ENCODE data around the gene CCDC14.
"Not testable (repeated sequence)": the region's sequence is repeated elsewhere in the genome, so short reads cannot be mapped to it uniquely, and the experiment has no call there.

Gene CCDC14

DNA sequence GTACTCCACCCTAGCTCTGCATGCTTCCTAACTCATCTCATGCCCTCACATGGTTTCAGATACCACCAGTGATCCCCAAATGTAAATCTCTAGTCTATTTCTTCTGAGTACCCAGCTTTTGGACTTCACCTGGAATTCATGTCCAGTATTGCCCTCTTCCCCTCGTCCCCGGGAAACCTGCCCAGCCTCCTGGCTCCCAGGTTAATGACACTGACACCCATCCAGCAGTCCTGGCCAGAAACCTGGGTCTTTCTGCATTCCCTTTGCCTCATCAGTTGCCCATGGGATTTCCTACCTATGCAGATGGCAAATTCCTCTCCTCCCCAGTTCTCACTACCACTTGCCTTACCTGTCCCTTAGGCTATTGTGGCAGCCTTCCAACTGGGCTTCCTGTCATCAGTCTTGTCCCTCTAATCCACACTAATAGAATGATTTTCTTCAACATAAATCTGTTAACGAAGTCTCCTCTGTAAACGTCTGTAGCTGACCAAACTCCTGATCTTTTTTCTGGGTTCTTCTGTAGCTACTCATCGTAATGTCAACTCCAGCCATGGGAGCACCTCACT, 61.6 kb downstream of the CCDC14 start:
- no peak for DNase-seq (ENCODE audit: low spot score)

DNA sequence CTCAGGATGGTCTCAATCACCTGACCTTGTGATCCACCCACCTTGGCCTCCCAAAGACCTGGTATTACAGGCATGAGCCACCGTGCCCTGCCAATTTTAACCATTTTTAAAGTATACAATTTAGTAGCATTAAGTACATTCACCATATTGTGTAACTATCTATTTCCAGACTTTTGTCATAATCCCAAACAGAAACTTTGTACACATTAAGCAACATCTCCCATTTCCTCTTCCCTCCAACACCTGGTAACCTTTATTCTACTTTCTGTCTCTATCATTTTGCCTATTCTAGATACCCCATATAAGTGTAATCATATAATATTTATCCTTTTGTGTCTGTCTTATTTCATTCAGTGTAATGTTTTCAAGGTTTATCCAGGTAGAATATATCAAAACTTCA, 68.0 kb downstream of the CCDC14 start:
- no peak for DNase-seq (ENCODE audit: low spot score)

DNA sequence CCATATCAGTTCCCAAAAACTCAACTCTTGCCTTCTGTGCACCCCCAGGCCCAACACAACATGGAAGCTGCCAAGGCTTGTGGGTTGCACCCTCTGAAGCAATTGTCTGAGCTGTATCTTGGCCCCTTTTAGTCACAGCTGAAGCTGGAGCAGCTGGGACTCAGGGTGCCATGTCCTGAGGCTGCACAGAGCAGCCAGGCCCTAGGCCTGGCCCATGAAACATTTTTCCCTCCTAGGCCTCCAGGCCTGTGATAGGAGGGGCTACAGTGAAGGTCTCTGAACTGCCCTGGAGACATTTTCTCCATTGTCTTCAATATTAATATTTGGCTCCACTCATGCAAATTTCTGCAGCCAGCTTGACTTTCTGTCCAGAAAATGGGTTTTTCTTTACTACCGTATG, 68.8 kb downstream of the CCDC14 start:
- no peak for DNase-seq (ENCODE audit: low spot score)

DNA sequence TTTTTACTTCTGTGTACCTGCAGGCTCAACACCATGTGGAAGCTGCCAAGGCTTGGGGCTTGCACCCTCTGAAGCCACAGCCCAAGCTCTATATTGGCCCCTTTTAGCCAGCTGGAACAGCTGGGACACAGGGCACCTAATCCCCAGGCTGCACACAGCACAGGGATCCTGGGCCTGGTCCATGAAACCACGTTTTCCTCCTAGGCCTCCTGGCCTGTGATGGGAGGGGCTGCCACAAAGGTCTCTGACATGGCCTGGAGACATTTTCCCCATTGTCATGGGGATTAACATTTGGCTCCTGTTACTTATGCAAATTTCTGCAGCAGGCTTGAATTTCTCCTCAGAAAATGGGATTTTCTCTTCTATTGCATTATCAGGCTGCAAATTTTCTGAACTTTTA, 70.0 kb downstream of the CCDC14 start:
- not testable (repeated sequence) for DNase-seq (ENCODE audit: low spot score)

DNA sequence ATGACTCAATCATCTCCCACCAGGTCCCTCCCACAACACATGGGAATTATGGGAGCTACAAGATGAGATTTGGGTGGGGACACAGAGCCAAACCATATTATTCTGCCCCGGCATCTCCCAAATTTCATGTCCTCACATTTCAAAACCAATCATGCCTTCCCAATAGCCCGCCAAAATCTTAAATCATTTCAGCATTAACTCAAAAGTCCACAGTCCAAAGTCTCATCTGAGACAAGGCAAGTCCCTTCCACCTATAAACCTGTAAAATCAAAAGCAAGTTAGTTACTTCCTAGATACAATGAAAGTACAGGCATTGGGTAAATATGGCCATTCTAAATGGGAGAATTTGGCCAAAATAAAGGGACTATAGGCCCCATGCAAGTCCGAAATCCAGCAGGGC, 70.9 kb downstream of the CCDC14 start:
- DNase-seq (ENCODE audit: low spot score), result not testable (repeated sequence)

DNA sequence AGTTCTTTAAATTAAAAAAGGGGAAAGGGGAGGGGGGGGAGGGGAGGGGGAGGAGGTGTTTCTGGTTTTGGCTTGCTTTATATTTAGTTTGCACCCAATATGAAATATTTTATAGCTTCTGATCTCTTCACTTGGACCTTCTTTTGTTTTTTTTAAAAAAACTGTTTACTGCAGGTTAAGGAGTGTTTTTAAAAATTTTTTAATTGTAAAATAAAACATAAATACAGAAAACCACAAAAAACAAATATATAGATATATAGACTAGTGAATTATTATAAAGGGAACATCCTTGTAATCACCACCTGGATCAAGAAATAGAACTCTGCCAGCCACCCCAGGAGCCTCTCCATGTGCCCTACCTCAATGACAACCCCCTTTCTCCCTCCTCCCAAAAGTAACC, 76.0 kb downstream of the CCDC14 start:
- DNase-seq (ENCODE audit: low spot score), result no peak

DNA sequence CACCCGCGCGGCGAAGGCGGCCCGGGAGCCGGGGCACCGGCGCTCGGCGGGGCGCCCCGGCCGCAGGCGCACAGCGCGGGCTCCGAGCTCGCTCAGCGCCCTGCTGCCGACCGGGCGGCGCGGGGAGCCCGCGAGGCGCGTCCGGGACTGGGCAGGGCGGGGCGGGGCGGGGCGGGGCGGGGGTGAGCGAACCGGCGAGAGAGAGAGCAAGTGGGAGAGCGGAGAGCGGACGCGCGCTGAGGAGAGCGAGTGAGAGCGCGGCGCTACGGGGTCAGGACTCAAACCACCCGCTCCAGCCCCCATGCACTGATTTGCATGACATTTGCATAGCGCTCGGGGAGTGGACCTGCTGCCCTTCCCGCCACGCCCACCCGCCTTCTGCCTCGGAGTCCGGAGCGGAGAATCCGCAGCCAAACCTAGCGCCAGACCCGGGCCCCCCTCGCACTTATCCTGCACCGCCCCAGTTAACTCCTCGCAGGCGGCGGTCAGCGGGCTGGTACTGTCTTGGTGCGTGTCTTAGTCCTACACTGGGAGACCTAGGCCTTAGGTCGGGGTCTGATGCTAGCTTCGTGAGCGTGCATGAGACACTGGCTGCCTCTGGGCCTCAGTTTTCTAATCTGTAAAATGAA, 76.7 kb downstream of the CCDC14 start, which contains the start of gene MYLK:
Gene MYLK, minus strand, starts transcription at position 130 of the 629 bp plus-strand sequence. CDS start 90,491 bp downstream, outside the sequence.
- no peak for DNase-seq (ENCODE audit: low spot score)

DNA sequence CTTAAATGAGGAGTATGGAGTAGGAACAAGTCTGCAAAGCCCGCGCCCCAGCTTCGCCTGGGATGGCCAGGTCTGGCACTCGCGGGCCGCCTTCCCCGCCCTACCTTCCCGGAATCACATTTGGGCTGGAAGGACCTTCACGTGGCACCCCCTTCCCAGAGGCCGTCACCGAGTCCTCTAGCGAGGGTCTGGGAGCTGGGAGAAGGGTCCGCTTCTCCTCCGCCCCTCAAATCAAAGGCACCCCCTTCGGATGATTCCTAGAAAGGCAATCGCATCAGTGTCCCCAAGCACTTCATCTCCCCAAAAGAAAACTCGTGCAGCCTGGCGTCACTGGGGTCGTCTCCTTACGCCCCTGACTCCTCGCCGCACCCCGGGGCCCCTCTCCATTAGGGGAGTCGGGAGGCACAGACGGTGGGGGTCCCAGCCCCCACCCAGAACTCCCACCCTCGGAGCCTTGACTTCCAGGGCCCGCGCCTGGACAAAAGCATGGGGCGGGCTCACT, 77.3 kb downstream of the CCDC14 start:
- DNase-seq (ENCODE audit: low spot score), result no peak

DNA sequence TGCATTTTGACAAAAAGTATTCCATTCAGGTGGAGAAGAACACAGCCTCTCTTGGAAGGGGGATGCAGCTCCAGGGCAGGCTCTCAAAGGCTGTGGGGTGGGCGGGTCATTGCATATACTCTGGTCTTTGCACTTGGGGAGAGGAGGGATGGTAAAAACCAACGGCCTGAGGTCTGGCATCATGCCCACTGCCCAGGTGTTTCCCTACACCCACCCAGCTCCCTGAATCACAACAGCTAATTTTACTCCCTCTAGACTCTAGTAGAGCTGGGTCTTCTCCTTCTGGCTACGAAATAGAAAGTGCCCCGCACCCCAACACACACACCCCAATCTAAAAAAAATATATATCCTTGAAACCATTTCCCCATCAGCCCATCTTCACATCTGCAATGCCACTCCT, 77.9 kb downstream of the CCDC14 start:
- no peak for DNase-seq (ENCODE audit: low spot score)

DNA sequence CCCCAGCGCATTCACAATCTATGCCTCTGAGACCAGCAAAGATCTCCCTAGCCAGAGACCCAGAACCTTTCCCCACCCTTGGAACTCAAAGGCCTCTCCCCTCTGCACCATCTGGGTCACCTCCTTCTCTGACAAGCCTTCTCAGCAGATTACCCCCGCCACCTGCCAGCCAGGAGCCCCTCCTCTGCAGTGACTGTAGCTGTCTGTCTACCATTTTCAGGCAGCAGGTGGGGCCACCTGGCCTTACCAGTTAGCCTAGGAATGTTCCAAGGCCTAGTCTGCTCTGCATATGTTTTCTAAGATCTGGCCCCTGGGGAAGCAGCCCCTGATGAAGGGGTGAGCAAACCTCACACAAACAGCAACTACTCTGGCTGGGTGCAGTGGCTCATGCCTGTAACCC, 79.3 kb downstream of the CCDC14 start:
- no peak for DNase-seq (ENCODE audit: low spot score)

DNA sequence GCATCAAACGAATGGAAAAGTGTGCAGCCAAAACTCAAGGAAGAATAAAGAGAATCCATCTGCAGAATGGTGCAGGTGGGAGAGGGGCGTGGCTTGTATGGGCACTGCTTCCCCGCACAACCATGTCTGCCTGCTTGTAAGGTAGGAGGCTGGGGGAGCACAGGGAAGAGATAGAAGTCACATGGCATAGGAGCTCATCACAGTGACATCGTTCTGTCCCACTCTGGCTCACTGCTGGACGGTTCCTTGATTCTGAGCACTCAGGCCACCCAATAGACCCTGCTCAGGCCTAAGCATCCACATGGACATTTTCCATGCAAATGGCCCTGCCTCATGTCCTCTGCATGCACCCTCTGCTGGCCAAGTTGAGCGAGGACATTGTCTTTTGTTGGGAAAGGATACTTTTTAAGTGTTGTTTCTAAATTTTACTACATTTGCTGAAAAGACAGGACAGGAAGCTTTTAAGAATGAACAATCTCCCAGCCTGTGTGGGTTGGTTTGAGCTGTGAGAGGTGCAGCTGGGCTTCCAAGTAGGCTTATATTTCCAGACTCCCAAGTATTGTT, 79.9 kb downstream of the CCDC14 start:
- peak; percentile 41 for DNase-seq (ENCODE audit: low spot score)

DNA sequence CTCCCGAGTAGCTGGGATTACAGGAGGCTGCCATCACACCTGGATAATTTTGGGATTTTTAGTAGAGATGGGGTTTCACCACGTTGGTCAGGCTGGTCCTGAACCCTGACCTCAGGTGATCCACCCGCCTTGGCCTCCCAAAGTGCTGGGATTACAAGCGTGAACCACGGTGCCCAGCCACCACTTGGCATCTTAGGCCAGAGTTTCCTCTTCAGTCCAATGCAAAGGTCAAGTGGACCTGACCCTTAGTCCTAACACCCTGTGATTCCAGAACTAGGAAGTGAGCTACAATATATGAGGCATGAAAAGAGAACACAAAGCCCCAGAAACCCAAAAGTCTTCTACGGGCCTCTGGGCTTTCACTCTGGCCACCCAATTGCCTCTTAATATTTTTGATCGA, 82.2 kb downstream of the CCDC14 start:
- DNase-seq (ENCODE audit: low spot score), result no peak

DNA sequence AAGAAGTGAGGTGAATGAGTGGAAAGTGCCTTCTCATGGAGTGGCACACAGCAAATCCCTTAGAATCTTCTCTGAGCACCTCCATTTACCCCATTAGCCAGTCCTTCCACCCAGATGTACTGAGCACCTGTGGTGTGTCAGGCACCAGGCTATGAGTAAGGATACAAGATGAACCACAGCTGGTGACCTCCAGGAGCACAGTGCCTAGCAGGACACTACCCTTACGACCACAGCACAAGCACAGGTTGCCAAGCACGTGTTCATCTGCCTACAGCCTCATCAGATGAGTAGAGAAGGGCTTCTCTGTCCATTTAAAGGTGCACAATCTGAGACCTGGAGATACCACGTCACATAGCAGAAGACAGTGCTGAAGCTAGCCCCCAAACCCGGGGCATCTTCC, 83.1 kb downstream of the CCDC14 start:
- DNase-seq (ENCODE audit: low spot score), result no peak

DNA sequence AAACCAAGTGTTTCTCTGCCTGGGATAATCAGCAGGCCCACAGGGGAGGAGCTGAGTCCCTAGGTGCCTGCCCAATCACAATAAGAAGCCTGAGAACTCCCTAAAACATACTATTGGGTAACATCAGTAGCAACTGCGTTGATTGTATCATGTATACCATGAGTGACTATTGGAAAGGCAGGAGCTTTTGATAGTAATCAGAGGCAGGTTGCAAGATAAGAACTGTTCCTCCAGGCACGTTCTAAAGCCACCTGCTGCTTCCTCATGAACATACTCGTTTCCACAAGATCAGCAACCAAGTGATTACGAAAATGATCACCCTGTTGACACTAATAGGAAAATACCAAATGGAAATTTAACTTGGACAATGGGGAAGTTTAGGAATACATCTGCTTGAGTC, 83.6 kb downstream of the CCDC14 start:
- no peak for DNase-seq (ENCODE audit: low spot score)

DNA sequence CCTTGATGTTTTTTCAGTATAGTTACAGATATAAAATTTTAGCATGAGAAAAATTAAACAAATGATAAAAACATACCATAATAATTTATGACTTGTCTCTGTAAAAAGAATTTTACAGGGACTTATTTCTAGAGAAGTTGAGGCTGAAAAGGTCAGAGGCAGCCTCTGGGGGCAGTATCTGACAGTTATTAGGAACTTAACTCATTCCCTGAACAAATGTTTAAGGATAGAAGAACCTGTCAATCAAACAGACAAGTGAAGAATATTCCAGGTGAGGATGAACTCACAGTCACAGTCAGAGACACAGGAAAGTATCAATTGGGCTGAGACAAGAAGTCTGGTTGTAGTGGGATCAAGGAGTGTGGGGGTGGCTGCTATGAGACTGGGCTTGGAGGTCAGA, 84.2 kb downstream of the CCDC14 start:
- DNase-seq (ENCODE audit: low spot score), result no peak

DNA sequence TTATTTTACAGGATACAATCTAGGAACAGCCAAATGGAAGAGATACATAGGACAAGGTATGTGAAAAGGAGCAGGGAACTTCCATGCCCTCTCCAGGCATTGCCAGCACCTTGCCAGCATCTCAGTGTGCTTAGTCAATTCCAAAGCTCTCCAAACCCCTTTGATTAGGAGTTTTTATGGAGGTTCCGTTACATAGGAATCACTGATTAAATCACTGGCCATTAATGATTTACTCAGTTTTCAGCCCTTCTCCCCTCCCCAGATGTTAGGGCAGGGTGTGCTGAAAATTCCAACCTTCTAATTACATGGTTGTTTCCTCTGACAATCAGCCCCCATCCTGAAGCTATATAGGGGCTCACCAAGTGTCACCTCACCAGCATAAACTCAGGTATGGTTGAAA, 88.4 kb downstream of the CCDC14 start:
- DNase-seq (ENCODE audit: low spot score), result no peak

DNA sequence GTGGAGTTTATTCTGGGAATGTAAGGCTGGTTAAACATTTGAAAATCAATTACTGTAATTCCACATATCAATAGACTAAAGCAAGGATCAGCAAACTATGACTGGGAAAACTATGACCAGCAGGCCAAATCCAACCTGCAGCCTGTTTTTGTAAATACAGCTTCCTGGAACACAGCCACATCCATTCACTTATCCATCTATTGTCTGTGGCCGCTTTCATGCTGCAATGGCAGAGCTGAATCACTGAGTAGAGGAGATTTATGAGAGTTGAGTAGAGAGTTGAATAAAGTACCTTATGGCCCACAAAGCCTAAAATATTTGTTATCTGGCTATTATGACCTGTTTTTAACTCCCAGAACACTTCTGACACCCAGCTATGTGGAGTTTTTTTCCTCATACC, 89.1 kb downstream of the CCDC14 start:
- no peak for DNase-seq (ENCODE audit: low spot score)

DNA sequence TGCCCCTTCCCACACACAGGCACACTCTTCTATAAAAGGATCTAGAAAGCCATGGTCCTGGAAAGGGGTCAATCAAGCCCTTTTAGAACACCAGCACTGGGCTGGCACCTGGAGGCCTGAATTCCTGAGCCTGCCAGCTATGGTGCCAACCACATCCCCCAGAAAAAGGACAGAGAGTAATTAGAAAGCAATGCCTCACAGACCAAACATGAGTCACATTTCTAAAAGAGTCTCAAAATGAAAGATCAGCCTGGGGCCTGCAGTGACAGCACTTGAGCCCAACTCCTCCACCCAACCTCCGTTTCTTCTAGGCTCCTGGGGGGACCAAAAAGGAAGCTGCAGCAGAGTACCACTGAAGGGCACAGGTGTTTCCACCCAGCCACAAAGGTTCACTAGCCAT, 91.0 kb downstream of the CCDC14 start:
- no peak for DNase-seq (ENCODE audit: low spot score)

DNA sequence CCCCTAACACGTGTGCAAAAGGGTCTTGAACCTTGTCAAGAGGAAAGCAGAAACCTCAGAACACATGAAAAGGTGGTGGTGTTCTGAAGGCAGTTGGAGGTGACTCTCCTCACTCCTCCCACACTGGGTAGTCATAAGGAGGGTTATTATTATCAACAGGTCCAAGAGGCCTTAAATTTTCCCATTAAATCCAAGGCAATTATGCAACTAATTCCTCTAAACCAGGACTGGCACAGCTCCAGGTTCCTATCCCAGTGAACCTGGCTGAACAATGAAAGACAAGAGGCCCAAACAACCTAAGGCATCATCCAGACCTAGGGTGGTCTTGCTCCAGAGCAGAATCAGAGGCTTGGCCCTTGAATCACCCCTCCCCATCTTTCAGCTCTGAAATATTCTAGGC, 91.9 kb downstream of the CCDC14 start:
- DNase-seq (ENCODE audit: low spot score), result no peak

DNA sequence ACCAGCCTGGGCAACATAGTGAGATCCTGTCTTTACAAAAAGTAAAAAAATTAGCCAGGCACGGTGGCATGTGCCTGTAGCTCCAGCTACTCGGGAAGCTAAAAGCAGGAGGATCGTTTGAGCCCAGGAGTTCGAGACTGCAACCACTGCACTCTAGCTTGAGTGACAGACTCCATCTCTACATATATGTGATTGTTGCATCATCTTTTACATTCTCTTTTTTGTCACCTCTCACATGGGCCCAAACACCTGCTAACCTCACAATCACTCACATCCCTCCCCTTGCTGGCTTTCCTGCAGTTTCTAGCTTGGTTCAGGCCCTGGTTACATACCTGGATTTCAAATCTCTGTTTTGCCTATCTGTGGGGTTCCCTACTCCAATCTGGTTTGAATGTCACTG, 96.3 kb downstream of the CCDC14 start:
- no peak for DNase-seq (ENCODE audit: low spot score)

Measured in pons (tissue), 1 donor.